HepG2 (cell line): ENCODE measurements around the gene PDZD4. TPM values are rescaled to one million over a fixed set of nuclear protein-coding genes. Genes with fewer than 3 reads are reported as not detected.

Experiments
- ATAC-seq: fragments of 200-7000 bp; cut with Tn5 transposase; 3 replicates; pipeline ENCODE4 v1.9.1; 2020; ENCODE audit warnings: mild to moderate bottlenecking, moderate library complexity
- BruUV-seq: library from RNA; stranded (reverse); fragments of 400-500 nt; replicated peaks from 2 replicates; lab custom pipeline; 2021; lab: Mats Ljungman, UMichigan
- CTCF ChIA-PET: fragments of 300-600 bp; formaldehyde crosslinking; extraction: SDS; loops from one replicate; lab custom pipeline; 2021; ENCODE audit warnings: low total read pairs, inconsistent platforms, low intra/inter-chr PET ratio; lab: Yijun Ruan, JAX
- POLR2A ChIA-PET: fragments of 350-600 bp; sonication (Branson Sonifier 250); formaldehyde crosslinking; loops from one replicate; lab custom pipeline; 2020; ENCODE audit warnings: antibody characterized with exemption, inconsistent platforms; lab: Yijun Ruan, JAX
- DNase-seq: peaks from one replicate; pipeline ENCODE4 v3.0.0-alpha.2; 2015; ENCODE audit warnings: low spot score
- FAIRE-seq: peaks from 3 replicates; lab custom pipeline; 2011; peaks lifted over from hg19 to GRCh38; lab: Jason Lieb, UNC
- H2AFZ ChIP-seq: one replicate; pipeline ENCODE4 v1.6.1; 2011; ENCODE audit warnings: low read length, inconsistent platforms
- H3K27ac ChIP-seq: fragments of 300-600 bp; 3 replicates; pipeline ENCODE4 v1.8.0; 2011; ENCODE audit warnings: mixed run types, mild to moderate bottlenecking, mixed read lengths, low read length, inconsistent platforms; ENCODE audit not compliant: insufficient read depth; ENCODE audit errors: extremely low read length
- H3K27me3 ChIP-seq, 2 experiments: fragments of 200-600 bp in 1 of 2; 2 replicates in 1 of 2; 3 replicates in 1 of 2; pipeline versions ENCODE4 v1.6.0 to v1.8.0; 2011; ENCODE audit warnings: low read length in 2 of 2, mild to moderate bottlenecking in 2 of 2, moderate library complexity in 2 of 2, inconsistent platforms in 1 of 2; ENCODE audit not compliant: insufficient read depth in 2 of 2, control insufficient read depth in 1 of 2
- H3K36me3 ChIP-seq, 2 experiments: fragments of 200-600 bp in 1 of 2; replicated peaks in 1 of 2; 2 replicates in 1 of 2; 3 replicates in 1 of 2; pipeline versions ENCODE4 v1.5.1 to v1.8.0; 2011; ENCODE audit warnings: low read length in 2 of 2, inconsistent platforms in 1 of 2; ENCODE audit not compliant: insufficient read depth in 2 of 2, control insufficient read depth in 1 of 2
- H3K4me1 ChIP-seq: 2 replicates; pipeline ENCODE4 v1.5.1; 2012; ENCODE audit warnings: low read length, inconsistent platforms; ENCODE audit not compliant: insufficient read depth
- H3K4me2 ChIP-seq: 2 replicates; pipeline ENCODE4 v1.6.0; 2011; ENCODE audit warnings: low read depth, low read length, inconsistent platforms
- H3K4me3 ChIP-seq, 3 experiments: fragments of 200-600 bp in 1 of 3; sonication (generic), shearing (Covaris generic) in 1 of 3; replicated peaks in 1 of 3; 2 replicates each; pipeline ENCODE4 v1.5.1; 2011 to 2016; ENCODE audit warnings: low read length in 3 of 3, inconsistent platforms in 2 of 3, low read depth in 2 of 3, mild to moderate bottlenecking in 2 of 3, control low read depth in 1 of 3, mixed read lengths in 1 of 3; ENCODE audit not compliant: insufficient read depth in 1 of 3
- H3K79me2 ChIP-seq: one replicate; pipeline ENCODE4 v1.6.1; 2011; ENCODE audit warnings: low read length, inconsistent platforms; ENCODE audit not compliant: insufficient read depth
- H3K9ac ChIP-seq: 2 replicates; pipeline ENCODE4 v1.6.0; 2011; ENCODE audit warnings: mild to moderate bottlenecking, low read depth, low read length, inconsistent platforms; ENCODE audit not compliant: insufficient read depth
- H3K9me3 ChIP-seq: 2 replicates; pipeline ENCODE4 v1.5.1; 2012; ENCODE audit warnings: mild to moderate bottlenecking, low read length
- H4K20me1 ChIP-seq: 2 replicates; pipeline ENCODE4 v1.6.0; 2011; ENCODE audit warnings: inconsistent platforms, mild to moderate bottlenecking, low read length, moderate library complexity; ENCODE audit not compliant: insufficient read depth
- FOSL1 ChIP-seq: sonication (generic); formaldehyde crosslinking; IDR thresholded peaks from 2 replicates; pipeline ENCODE4 v1.9.0; 2021; ENCODE audit warnings: missing genetic modification reagents, borderline replicate concordance
- GABPB1 ChIP-seq: IDR thresholded peaks from 2 replicates; pipeline ENCODE4 v1.6.1; 2016; ENCODE audit warnings: mild to moderate bottlenecking, missing genetic modification reagents, moderate library complexity, missing compliant biosample characterization
- PLRG1 ChIP-seq: fragments of 450-650 bp; conservative IDR thresholded peaks from 2 replicates; pipeline ENCODE4 v1.6.1; 2016
- POLR2G ChIP-seq: fragments of 200-400 bp; formaldehyde crosslinking; IDR thresholded peaks from 2 replicates; pipeline ENCODE4 v1.6.1; 2018; ENCODE audit warnings: mild to moderate bottlenecking, low read depth, low read length, moderate library complexity
- RAD51 ChIP-seq: fragments of 450-650 bp; IDR thresholded peaks from 2 replicates; pipeline ENCODE4 v1.6.1; 2016; ENCODE audit warnings: borderline replicate concordance
- RERE ChIP-seq: IDR thresholded peaks from 2 replicates; pipeline ENCODE4 v1.6.1; 2016; ENCODE audit warnings: low read depth, missing genetic modification reagents, missing compliant biosample characterization
- RFXAP ChIP-seq: sonication (generic); formaldehyde crosslinking; IDR thresholded peaks from 2 replicates; pipeline ENCODE4 v1.4.0; 2020; ENCODE audit warnings: missing genetic modification reagents, borderline replicate concordance
- SETDB1 ChIP-seq: sonication (generic); formaldehyde crosslinking; IDR thresholded peaks from 2 replicates; pipeline ENCODE4 v1.5.1; 2020; ENCODE audit warnings: missing genetic modification reagents, mild to moderate bottlenecking, borderline replicate concordance
- TAF1 ChIP-seq: sonication (generic); formaldehyde crosslinking; IDR thresholded peaks from 2 replicates; pipeline ENCODE4 v1.4.0; 2020; ENCODE audit warnings: missing genetic modification reagents
- ZNF343 ChIP-seq: sonication (generic); formaldehyde crosslinking; IDR thresholded peaks from 2 replicates; pipeline ENCODE4 v1.4.0; 2020; ENCODE audit warnings: mild to moderate bottlenecking, missing genetic modification reagents
- ZNF383 ChIP-seq: sonication (generic); formaldehyde crosslinking; IDR thresholded peaks from 2 replicates; pipeline ENCODE4 v1.4.0; 2020; ENCODE audit warnings: missing genetic modification reagents, mild to moderate bottlenecking, borderline replicate concordance
- WGBS: methylation state at CpG from one replicate; pipeline ENCODE4 v1.1.6; 2017; ENCODE audit warnings: low lambda C conversion rate; 5-methylcytosine and 5-hydroxymethylcytosine counted together
- in situ Hi-C: cut with HindIII; loops from 2 replicates; pipeline ENCODE4 v1.10.0; 2017; ENCODE audit warnings: low pct_unique_long_range_greater_than_20kb; ENCODE audit not compliant: extremely low pct_ligation_motif_present
- intact Hi-C: fragments of 100-400 bp; cut with micrococcal nuclease; formaldehyde crosslinking; loops from one replicate; pipeline ENCODE4 v1.10.0; 2022; ENCODE audit not compliant: unreplicated experiment
- polyA plus RNA-seq, 8 experiments: library from polyadenylated mRNA; depleted of rRNA in 3 of 8; stranded (reverse) in 7 of 8; unstranded in 1 of 8; fragments of >200 nt; fragmentation: Illumina TruSeq in 4 of 8; extraction: Trizol in 4 of 8; gene quantifications; 2 replicates each; pipeline versions ENCODE4 v1.2.1 to v1.2.3, GENCODE V29; 2011 to 2016; ENCODE audit warnings: low read depth in 4 of 8, missing spikeins in 1 of 8, mixed read lengths in 1 of 8; ENCODE audit not compliant: insufficient read depth in 1 of 8
- total RNA-seq, 5 experiments: library from RNA; depleted of rRNA; stranded (reverse); fragments of >200 nt; fragmentation: Illumina TruSeq; extraction: Trizol; gene quantifications; 2 replicates each; pipeline ENCODE4 v1.2.3, GENCODE V29; 2016; ENCODE audit warnings: low read depth in 1 of 5

PDZD4 gene
- total and polyA plus RNA-seq, 2 of the 13 experiments (the other 11 are each of a cell fraction or from before 2014, with no cell fraction given): not detected

GRCh38 chrX:153819384-153820040 lies 10.8 kb downstream of the PDZD4 start:
- 0 out of 2 replicates have a peak, but pooled peaks cover 6% of the 10 kb centered on the region for H3K4me1 ChIP-seq
- no peak for DNase-seq
- in situ Hi-C loops: no loop called here
- BruUV-seq: no TSS peak
- intact Hi-C loops: no loop called here
- H3K9me3 ChIP-seq: no peaks in the 10 kb centered on the region
- H3K36me3 ChIP-seq: no peaks in the 10 kb centered on the region
- H3K27ac ChIP-seq: no peak overlapping the region
- no peaks in the 10 kb centered on the region for H3K79me2 ChIP-seq
- peaks cover 4 to 29% of the 10 kb centered on the region in 2 experiments; a peak in 4 of 5 replicates for H3K27me3 ChIP-seq
- ChIA-PET POLR2A (no interaction called here), CTCF (no interaction called here)
- no peak overlapping the region for H3K9ac ChIP-seq
- WGBS: 30% methylated on average over 2 of the region's 23 CpGs
- H2AFZ ChIP-seq: no peak overlapping the region
- no peak for FAIRE-seq
- TF ChIP-seq GABPB1 (CRISPR knock-in tag): 0 out of 2 replicates have a peak, but pooled peaks have one; percentile 3
- no peak for TF ChIP-seq ZNF383 (CRISPR knock-in tag)
- peak; percentile 44 for ATAC-seq
- no peaks in the 10 kb centered on the region for H4K20me1 ChIP-seq
- peak overlapping the region in 2 of 3 experiments; percentile 31 to 55; a peak in 2 of 6 replicates for H3K4me3 ChIP-seq
- H3K4me2 ChIP-seq: peak overlapping the region; percentile 62

GRCh38 chrX:153818571-153819383 lies 11.6 kb downstream of the PDZD4 start:
- H3K4me3 ChIP-seq: peak overlapping the region in 2 of 3 experiments; percentile 31 to 55; a peak in 3 of 6 replicates
- H3K27me3 ChIP-seq: peaks cover 4 to 22% of the 10 kb centered on the region in 2 experiments; a peak in 4 of 5 replicates
- DNase-seq: no peak
- H3K4me2 ChIP-seq: peak overlapping the region; percentile 62
- in situ Hi-C loops (no loop called here), intact Hi-C loops (no loop called here)
- peak; percentile 83 for ATAC-seq
- H3K9ac ChIP-seq: no peak overlapping the region
- ChIA-PET POLR2A (no interaction called here), CTCF (no interaction called here)
- WGBS: 8% methylated on average over 10 of the region's 67 CpGs
- H3K27ac ChIP-seq: no peak overlapping the region
- no peak overlapping the region for H2AFZ ChIP-seq
- H3K4me1 ChIP-seq: 0 out of 2 replicates have a peak, but pooled peaks cover 6% of the 10 kb centered on the region
- no peaks in the 10 kb centered on the region for H3K9me3 ChIP-seq
- FAIRE-seq: no peak
- no TSS peak for BruUV-seq
- no peaks in the 10 kb centered on the region for H4K20me1 ChIP-seq
- no peaks in the 10 kb centered on the region for H3K79me2 ChIP-seq
- H3K36me3 ChIP-seq: no peaks in the 10 kb centered on the region
- TF ChIP-seq FOSL1 (no peak), RERE (no peak), POLR2G (no peak), ZNF343 (CRISPR knock-in tag) (no peak), GABPB1 (CRISPR knock-in tag) (peak; percentile 10; the same call in 1 of the 2 replicates), RFXAP (CRISPR knock-in tag) (no peak), TAF1 (CRISPR knock-in tag) (no peak), PLRG1 (no peak), SETDB1 (no peak), RAD51 (no peak)
